ENCODE data around the gene KDM5B.
"Not testable (repeated sequence)": the region's sequence is repeated elsewhere in the genome, so short reads cannot be mapped to it uniquely, and the experiment has no call there.

The KDM5B gene

GRCh38 chr1:202796670-202797069 is 11.6 kb downstream of the KDM5B start:
- ChIA-PET CTCF (interaction anchor here (0.9 to 1.7 kb wide), 4 partner anchors 15 to 57 kb away, joined by 3 to 6 read pairs (median 4); no protein-coding TSS in a partner anchor), POLR2A (interaction anchor here (1.1 to 1.2 kb wide), 2 partner anchors 12 to 14 kb away, joined by 3 to 6 read pairs; partner anchors contain the start of genes KDM5B and PCAT6)
- no peaks in the 10 kb centered on the region for H3K27me3 ChIP-seq (replicated peaks in 2 of 5; ENCODE audit: control insufficient read depth in 4 of 5, insufficient read depth in 5 of 5, low read length in 4 of 5)
- DNase-seq = no peak
- 97% methylated on average over 6 of the region's 7 CpGs for WGBS (ENCODE audit: insufficient coverage)
- no peaks in the 10 kb centered on the region for H3K9me3 ChIP-seq (ENCODE audit: control extremely low read depth in 1 of 5, control insufficient read depth in 4 of 5, insufficient read depth in 2 of 5, low read depth in 1 of 5, low read length in 4 of 5)
- no peak overlapping the region for H3K4me3 ChIP-seq (ENCODE audit: control insufficient read depth in 1 of 7, extremely low read depth in 1 of 7, insufficient read depth in 4 of 7, low read depth in 2 of 7, low read length in 6 of 7)
- H3K36me3 ChIP-seq (ENCODE audit: control insufficient read depth in 4 of 4, insufficient read depth in 4 of 4, low read length in 3 of 4) = peaks cover 7 to 20% (median 9%) of the 10 kb centered on the region in 4 experiments
- no peak overlapping the region for H3K27ac ChIP-seq (ENCODE audit: insufficient read depth in 1 of 2, low read depth in 1 of 2, low read length in 2 of 2, poor library complexity in 1 of 2, severe bottlenecking in 2 of 2)
- peaks cover 0 to 24% (median 9%) of the 10 kb centered on the region in 4 experiments for H3K4me1 ChIP-seq (ENCODE audit: control extremely low read depth in 1 of 4, control insufficient read depth in 4 of 4, insufficient read depth in 4 of 4, low read length in 3 of 4)

- peaks cover 0 to 20% (median 8%) of the 10 kb centered on the region in 4 experiments for H3K36me3 ChIP-seq (ENCODE audit: control insufficient read depth in 4 of 4, insufficient read depth in 4 of 4, low read length in 3 of 4)
- H3K27ac ChIP-seq (ENCODE audit: insufficient read depth in 1 of 2, low read depth in 1 of 2, low read length in 2 of 2, poor library complexity in 1 of 2, severe bottlenecking in 2 of 2); H3K9me3 ChIP-seq (ENCODE audit: control extremely low read depth in 1 of 5, control insufficient read depth in 4 of 5, insufficient read depth in 2 of 5, low read depth in 1 of 5, low read length in 4 of 5); POLR2A ChIA-PET; H3K27me3 ChIP-seq (replicated peaks in 2 of 5; ENCODE audit: control insufficient read depth in 4 of 5, insufficient read depth in 5 of 5, low read length in 4 of 5); DNase-seq; H3K4me3 ChIP-seq (ENCODE audit: control insufficient read depth in 1 of 7, extremely low read depth in 1 of 7, insufficient read depth in 4 of 7, low read depth in 2 of 7, low read length in 6 of 7): not testable (repeated sequence)
- 90% methylated on average over 2 of the region's 6 CpGs for WGBS (ENCODE audit: insufficient coverage)
- H3K4me1 ChIP-seq (ENCODE audit: control extremely low read depth in 1 of 4, control insufficient read depth in 4 of 4, insufficient read depth in 4 of 4, low read length in 3 of 4) = peaks cover 6 to 27% (median 15%) of the 10 kb centered on the region in 4 experiments
- CTCF ChIA-PET = interaction anchor here (1.1 to 1.4 kb wide), 2 partner anchors 11 to 59 kb away, joined by 3 read pairs; no protein-coding TSS in a partner anchor
Measured at GRCh38 chr1:202794931-202795330, 13.3 kb downstream of the KDM5B start.

GRCh38 chr1:202794051-202794740 is 14.0 kb downstream of the KDM5B start:
- no peaks in the 10 kb centered on the region for H3K9me3 ChIP-seq (ENCODE audit: control extremely low read depth in 1 of 5, control insufficient read depth in 4 of 5, insufficient read depth in 2 of 5, low read depth in 1 of 5, low read length in 4 of 5)
- no peak for DNase-seq
- peaks cover 0 to 20% (median 9%) of the 10 kb centered on the region in 4 experiments for H3K36me3 ChIP-seq (ENCODE audit: control insufficient read depth in 4 of 4, insufficient read depth in 4 of 4, low read length in 3 of 4)
- peaks cover 6 to 27% (median 15%) of the 10 kb centered on the region in 4 experiments for H3K4me1 ChIP-seq (ENCODE audit: control extremely low read depth in 1 of 4, control insufficient read depth in 4 of 4, insufficient read depth in 4 of 4, low read length in 3 of 4)
- H3K27me3 ChIP-seq (replicated peaks in 2 of 5; ENCODE audit: control insufficient read depth in 4 of 5, insufficient read depth in 5 of 5, low read length in 4 of 5) = no peaks in the 10 kb centered on the region
- H3K4me3 ChIP-seq (ENCODE audit: control insufficient read depth in 1 of 7, extremely low read depth in 1 of 7, insufficient read depth in 4 of 7, low read depth in 2 of 7, low read length in 6 of 7) = no peak overlapping the region
- CTCF ChIA-PET = interaction anchor here (1.1 to 1.4 kb wide), 2 partner anchors 11 to 60 kb away, joined by 3 read pairs; no protein-coding TSS in a partner anchor
- no peak overlapping the region for H3K27ac ChIP-seq (ENCODE audit: insufficient read depth in 1 of 2, low read depth in 1 of 2, low read length in 2 of 2, poor library complexity in 1 of 2, severe bottlenecking in 2 of 2)
- POLR2A ChIA-PET = no interaction called here

GRCh38 chr1:202791077-202791747 is 17.0 kb downstream of the KDM5B start:
- H3K27ac ChIP-seq (ENCODE audit: insufficient read depth in 1 of 2, low read depth in 1 of 2, low read length in 2 of 2, poor library complexity in 1 of 2, severe bottlenecking in 2 of 2) = peak overlapping the region in 1 of 2 experiments; percentile 7
- ChIA-PET CTCF (interaction anchor here (0.6 to 1.0 kb wide), 2 partner anchors 24 to 1961 kb away, joined by 3 to 5 read pairs; no protein-coding TSS in a partner anchor), POLR2A (interaction anchor here (0.8 kb wide), 1 partner anchor 16 kb away, joined by 5 read pairs; the partner anchor contains the start of gene KDM5B)
- no peaks in the 10 kb centered on the region for H3K9me3 ChIP-seq (ENCODE audit: control extremely low read depth in 1 of 5, control insufficient read depth in 4 of 5, insufficient read depth in 2 of 5, low read depth in 1 of 5, low read length in 4 of 5)
- no peaks in the 10 kb centered on the region for H3K27me3 ChIP-seq (replicated peaks in 2 of 5; ENCODE audit: control insufficient read depth in 4 of 5, insufficient read depth in 5 of 5, low read length in 4 of 5)
- no peak overlapping the region for H3K4me3 ChIP-seq (ENCODE audit: control insufficient read depth in 1 of 7, extremely low read depth in 1 of 7, insufficient read depth in 4 of 7, low read depth in 2 of 7, low read length in 6 of 7)
- peaks cover 0 to 9% (median 3%) of the 10 kb centered on the region in 4 experiments for H3K36me3 ChIP-seq (ENCODE audit: control insufficient read depth in 4 of 4, insufficient read depth in 4 of 4, low read length in 3 of 4)
- H3K4me1 ChIP-seq (ENCODE audit: control extremely low read depth in 1 of 4, control insufficient read depth in 4 of 4, insufficient read depth in 4 of 4, low read length in 3 of 4) = peaks cover 6 to 20% (median 12%) of the 10 kb centered on the region in 4 experiments
- no CpG with 5 or more reads among the region's 4 CpGs for WGBS (ENCODE audit: insufficient coverage)
- DNase-seq = peak in 2 of 3 donors; percentile 30 to 52

- no peaks in the 10 kb centered on the region for H3K27me3 ChIP-seq (replicated peaks in 2 of 5; ENCODE audit: control insufficient read depth in 4 of 5, insufficient read depth in 5 of 5, low read length in 4 of 5)
- H3K4me1 ChIP-seq (ENCODE audit: control extremely low read depth in 1 of 4, control insufficient read depth in 4 of 4, insufficient read depth in 4 of 4, low read length in 3 of 4) = peaks cover 6 to 11% (median 6%) of the 10 kb centered on the region in 4 experiments
- H3K36me3 ChIP-seq (ENCODE audit: control insufficient read depth in 4 of 4, insufficient read depth in 4 of 4, low read length in 3 of 4) = peaks cover 0 to 5% (median 1%) of the 10 kb centered on the region in 4 experiments
- 91% methylated on average over 2 of the region's 3 CpGs for WGBS (ENCODE audit: insufficient coverage)
- DNase-seq = no peak
- CTCF ChIA-PET = no interaction called here
- H3K9me3 ChIP-seq (ENCODE audit: control extremely low read depth in 1 of 5, control insufficient read depth in 4 of 5, insufficient read depth in 2 of 5, low read depth in 1 of 5, low read length in 4 of 5) = no peaks in the 10 kb centered on the region
- H3K27ac ChIP-seq (ENCODE audit: insufficient read depth in 1 of 2, low read depth in 1 of 2, low read length in 2 of 2, poor library complexity in 1 of 2, severe bottlenecking in 2 of 2) = no peak overlapping the region
- H3K4me3 ChIP-seq (ENCODE audit: control insufficient read depth in 1 of 7, extremely low read depth in 1 of 7, insufficient read depth in 4 of 7, low read depth in 2 of 7, low read length in 6 of 7) = no peak overlapping the region
- POLR2A ChIA-PET = no interaction called here
Measured at GRCh38 chr1:202788800-202789199, 19.4 kb downstream of the KDM5B start.

- Histone ChIP-seq H3K4me1 (ENCODE audit: control extremely low read depth in 1 of 4, control insufficient read depth in 4 of 4, insufficient read depth in 4 of 4, low read length in 3 of 4) (peaks cover 6 to 11% (median 7%) of the 10 kb centered on the region in 4 experiments), H3K9me3 (ENCODE audit: control extremely low read depth in 1 of 5, control insufficient read depth in 4 of 5, insufficient read depth in 2 of 5, low read depth in 1 of 5, low read length in 4 of 5) (no peaks in the 10 kb centered on the region), H3K27ac (ENCODE audit: insufficient read depth in 1 of 2, low read depth in 1 of 2, low read length in 2 of 2, poor library complexity in 1 of 2, severe bottlenecking in 2 of 2) (no peak overlapping the region), H3K4me3 (ENCODE audit: control insufficient read depth in 1 of 7, extremely low read depth in 1 of 7, insufficient read depth in 4 of 7, low read depth in 2 of 7, low read length in 6 of 7) (no peak overlapping the region), H3K36me3 (ENCODE audit: control insufficient read depth in 4 of 4, insufficient read depth in 4 of 4, low read length in 3 of 4) (peaks cover 0 to 5% (median 1%) of the 10 kb centered on the region in 4 experiments), H3K27me3 (replicated peaks in 2 of 5; ENCODE audit: control insufficient read depth in 4 of 5, insufficient read depth in 5 of 5, low read length in 4 of 5) (no peaks in the 10 kb centered on the region)
- POLR2A ChIA-PET = no interaction called here
- CTCF ChIA-PET = interaction anchor here (0.9 to 2.9 kb wide), 3 partner anchors 14 to 67 kb away, joined by 3 to 9 read pairs (median 3); no protein-coding TSS in a partner anchor
- no peak for DNase-seq
- 90% methylated on average over 2 of the region's 4 CpGs for WGBS (ENCODE audit: insufficient coverage)
Measured at GRCh38 chr1:202786804-202787203, 21.4 kb downstream of the KDM5B start.

Measured in common myeloid progenitor, CD34-positive (primary cell).